Head of caudate nucleus (tissue), 42 donors: ENCODE data around the gene LAMTOR2.

Experiments used
- DNase-seq, 42 donors: peaks; one replicate each; pipeline versions ENCODE4 v3.0.0 to v3.0.0-alpha.2; 2020 to 2021; ENCODE audit warnings: mixed read lengths in 7 of 42
- intact Hi-C: fragments of 100-400 bp; cut with DNase I; formaldehyde crosslinking; loops from one replicate; pipeline ENCODE4 v1.15.0; 2022

The LAMTOR2 gene

DNA sequence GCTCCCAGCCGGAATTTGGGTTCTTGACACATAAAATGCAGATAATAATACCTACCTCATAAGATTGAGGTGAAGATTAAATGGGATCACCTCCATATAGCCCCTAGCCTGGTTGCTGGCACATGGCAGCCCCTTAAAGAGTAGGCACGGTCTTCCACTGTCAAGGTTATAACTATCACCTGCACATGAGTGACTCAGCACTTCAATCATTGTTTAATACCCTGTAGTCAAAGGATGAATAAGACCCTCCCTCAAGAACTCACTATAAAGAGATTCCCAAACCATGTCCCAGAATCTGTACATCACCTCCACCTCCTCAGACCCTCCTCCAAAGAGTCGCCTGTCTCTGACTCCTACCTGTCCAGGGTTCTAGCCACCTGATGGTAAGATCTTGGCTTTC is 53.5 kb downstream of the LAMTOR2 start:
- intact Hi-C loops: no loop called here
- no peak for DNase-seq
